H9 (cell line): ENCODE measurements around the gene KIAA0513. TPM values are rescaled to one million over a fixed set of nuclear protein-coding genes. Genes with fewer than 3 reads are reported as not detected.

Experiments used
- DNase-seq: peaks from one replicate; pipeline ENCODE4 v3.0.0-alpha.2; 2017
- H2AFZ ChIP-seq: one replicate; pipeline ENCODE4 v1.6.1; 2013; ENCODE audit warnings: mild to moderate bottlenecking, low read length, control low read depth, moderate library complexity
- H2AK5ac ChIP-seq: 2 replicates; pipeline ENCODE4 v1.6.1; 2013; ENCODE audit warnings: low read length, control low read depth, mixed read lengths; ENCODE audit not compliant: insufficient read length
- H2BK120ac ChIP-seq: one replicate; pipeline ENCODE4 v1.6.1; 2013; ENCODE audit warnings: low read depth, mild to moderate bottlenecking, low read length, control low read depth, inconsistent platforms; ENCODE audit not compliant: poor library complexity, severe bottlenecking
- H2BK12ac ChIP-seq: 2 replicates; pipeline ENCODE4 v1.6.1; 2013; ENCODE audit warnings: low read length, control low read depth, mixed read lengths, low read depth; ENCODE audit not compliant: insufficient read length
- H2BK15ac ChIP-seq: 2 replicates; pipeline ENCODE4 v1.6.1; 2013; ENCODE audit warnings: low read depth, low read length, control low read depth
- H2BK20ac ChIP-seq: one replicate; pipeline ENCODE4 v1.6.1; 2013; ENCODE audit warnings: low read depth, mild to moderate bottlenecking, low read length, control low read depth, inconsistent platforms; ENCODE audit not compliant: poor library complexity, severe bottlenecking
- H2BK5ac ChIP-seq: 2 replicates; pipeline ENCODE4 v1.6.1; 2013; ENCODE audit warnings: low read length, control low read depth, mixed read lengths; ENCODE audit not compliant: insufficient read length
- H3K14ac ChIP-seq: 2 replicates; pipeline ENCODE4 v1.6.1; 2013; ENCODE audit warnings: low read length, control low read depth; ENCODE audit not compliant: insufficient read depth
- H3K18ac ChIP-seq: 2 replicates; pipeline ENCODE4 v1.6.1; 2013; ENCODE audit warnings: low read depth, mild to moderate bottlenecking, mixed read lengths, low read length, control low read depth; ENCODE audit not compliant: insufficient read length
- H3K23ac ChIP-seq: 2 replicates; pipeline ENCODE4 v1.6.1; 2013; ENCODE audit warnings: low read length, control low read depth, mixed read lengths, low read depth; ENCODE audit not compliant: insufficient read length
- H3K23me2 ChIP-seq: 2 replicates; pipeline ENCODE4 v1.6.1; 2013; ENCODE audit warnings: low read depth, mild to moderate bottlenecking, mixed read lengths, low read length, control low read depth; ENCODE audit not compliant: insufficient read length, poor library complexity, severe bottlenecking
- H3K27ac ChIP-seq: 2 replicates; pipeline ENCODE4 v1.5.1; 2013; ENCODE audit warnings: low read length, control low read depth, mixed read lengths, low read depth; ENCODE audit not compliant: insufficient read length
- H3K27me3 ChIP-seq: 2 replicates; pipeline ENCODE4 v1.6.1; 2013; ENCODE audit warnings: low read length, control low read depth, inconsistent platforms; ENCODE audit not compliant: insufficient read depth
- H3K4ac ChIP-seq: 2 replicates; pipeline ENCODE4 v1.6.1; 2013; ENCODE audit warnings: low read depth, mild to moderate bottlenecking, control low read depth, inconsistent platforms, low read length, moderate library complexity
- H3K4me1 ChIP-seq: 2 replicates; pipeline ENCODE4 v1.6.1; 2013; ENCODE audit warnings: low read length, control low read depth, inconsistent platforms; ENCODE audit not compliant: insufficient read depth
- H3K4me2 ChIP-seq: 2 replicates; pipeline ENCODE4 v1.6.1; 2013; ENCODE audit warnings: low read length, control low read depth, mixed read lengths; ENCODE audit not compliant: insufficient read length, insufficient read depth
- H3K56ac ChIP-seq: 2 replicates; pipeline ENCODE4 v1.6.1; 2013; ENCODE audit warnings: low read depth, mild to moderate bottlenecking, mixed read lengths, low read length, control low read depth; ENCODE audit not compliant: insufficient read length
- H3K79me1 ChIP-seq: 2 replicates; pipeline ENCODE4 v1.6.1; 2013; ENCODE audit warnings: low read depth, mild to moderate bottlenecking, moderate library complexity, low read length, control low read depth, inconsistent platforms; ENCODE audit not compliant: insufficient read depth, poor library complexity, severe bottlenecking
- H3K79me2 ChIP-seq: 2 replicates; pipeline ENCODE4 v1.6.1; 2013; ENCODE audit warnings: low read length, control low read depth, inconsistent platforms; ENCODE audit not compliant: insufficient read depth
- H3K9ac ChIP-seq: 2 replicates; pipeline ENCODE4 v1.6.1; 2013; ENCODE audit warnings: low read length, control low read depth, mixed read lengths; ENCODE audit not compliant: insufficient read length; ENCODE audit errors: extremely low read depth
- H3K9me3 ChIP-seq: one replicate; pipeline ENCODE4 v1.6.1; 2013; ENCODE audit warnings: low read depth, low read length, inconsistent platforms; ENCODE audit not compliant: control insufficient read depth
- H3T11ph ChIP-seq: one replicate; pipeline ENCODE4 v1.6.1; 2013; ENCODE audit warnings: mild to moderate bottlenecking, low read length, control low read depth, inconsistent platforms
- H4K20me1 ChIP-seq: one replicate; pipeline ENCODE4 v1.6.1; 2013; ENCODE audit not compliant: control insufficient read depth, insufficient read length, insufficient read depth
- H4K5ac ChIP-seq: 2 replicates; pipeline ENCODE4 v1.6.1; 2013; ENCODE audit warnings: low read depth, mild to moderate bottlenecking, mixed read lengths, low read length, control low read depth; ENCODE audit not compliant: insufficient read length
- H4K8ac ChIP-seq: replicated peaks from 2 replicates; pipeline ENCODE4 v1.6.1; 2013; ENCODE audit warnings: low read length, control low read depth, mixed read lengths, low read depth; ENCODE audit not compliant: insufficient read length
- H4K91ac ChIP-seq: 2 replicates; pipeline ENCODE4 v1.6.1; 2013; ENCODE audit warnings: low read depth, mild to moderate bottlenecking, moderate library complexity, mixed read lengths, low read length, control low read depth; ENCODE audit not compliant: insufficient read length
- H3K27ac Mint-ChIP-seq, 3 experiments: 2 replicates in 2 of 3; 3 replicates in 1 of 3; pipeline ENCODE4 v1.8.0; 2020 to 2021; ENCODE audit warnings: mixed read lengths in 3 of 3, mild to moderate bottlenecking in 1 of 3, moderate library complexity in 1 of 3
- H3K27me3 Mint-ChIP-seq: 2 replicates; pipeline ENCODE4 v1.8.0; 2021; ENCODE audit warnings: low read depth, mild to moderate bottlenecking, moderate library complexity, mixed read lengths
- H3K36me3 Mint-ChIP-seq, 3 experiments: 2 replicates in 2 of 3; 3 replicates in 1 of 3; pipeline ENCODE4 v1.8.0; 2020 to 2021; ENCODE audit warnings: low read depth in 3 of 3, mixed read lengths in 3 of 3; ENCODE audit not compliant: insufficient read depth in 1 of 3
- H3K4me1 Mint-ChIP-seq, 2 experiments: 2 replicates each; pipeline ENCODE4 v1.8.0; 2020; ENCODE audit warnings: mixed read lengths in 2 of 2
- H3K4me3 Mint-ChIP-seq, 2 experiments: 2 replicates in 1 of 2; 3 replicates in 1 of 2; pipeline ENCODE4 v1.8.0; 2020 to 2021; ENCODE audit warnings: mild to moderate bottlenecking in 2 of 2, mixed read lengths in 2 of 2, moderate library complexity in 1 of 2
- H3K9me3 Mint-ChIP-seq, 2 experiments: 2 replicates in 1 of 2; 3 replicates in 1 of 2; pipeline ENCODE4 v1.8.0; 2020; ENCODE audit warnings: mild to moderate bottlenecking in 2 of 2, mixed read lengths in 2 of 2, moderate library complexity in 1 of 2
- CTCF ChIP-seq: fragments of 200-600 bp; sonication (generic); conservative IDR thresholded peaks from 3 replicates; pipeline ENCODE4 v1.8.0; 2021; ENCODE audit warnings: antibody characterized with exemption, mild to moderate bottlenecking
- WGBS: extraction: QIAGEN DNeasy Blood & Tissue Kit; methylation state at CpG from one replicate; pipeline ENCODE4 v1.1.7; 2013; ENCODE audit warnings: missing lambda C conversion rate, low lambda C conversion rate, mixed read lengths; ENCODE audit not compliant: insufficient read length; ENCODE audit errors: extremely low coverage; 5-methylcytosine and 5-hydroxymethylcytosine counted together
- total RNA-seq: library from RNA; stranded (reverse); gene quantifications from 2 replicates; pipeline ENCODE4 v1.2.1, GENCODE V29; 2021

Gene KIAA0513
- total RNA-seq, 1 experiment from 2014 or later = 4.7 TPM

DNA sequence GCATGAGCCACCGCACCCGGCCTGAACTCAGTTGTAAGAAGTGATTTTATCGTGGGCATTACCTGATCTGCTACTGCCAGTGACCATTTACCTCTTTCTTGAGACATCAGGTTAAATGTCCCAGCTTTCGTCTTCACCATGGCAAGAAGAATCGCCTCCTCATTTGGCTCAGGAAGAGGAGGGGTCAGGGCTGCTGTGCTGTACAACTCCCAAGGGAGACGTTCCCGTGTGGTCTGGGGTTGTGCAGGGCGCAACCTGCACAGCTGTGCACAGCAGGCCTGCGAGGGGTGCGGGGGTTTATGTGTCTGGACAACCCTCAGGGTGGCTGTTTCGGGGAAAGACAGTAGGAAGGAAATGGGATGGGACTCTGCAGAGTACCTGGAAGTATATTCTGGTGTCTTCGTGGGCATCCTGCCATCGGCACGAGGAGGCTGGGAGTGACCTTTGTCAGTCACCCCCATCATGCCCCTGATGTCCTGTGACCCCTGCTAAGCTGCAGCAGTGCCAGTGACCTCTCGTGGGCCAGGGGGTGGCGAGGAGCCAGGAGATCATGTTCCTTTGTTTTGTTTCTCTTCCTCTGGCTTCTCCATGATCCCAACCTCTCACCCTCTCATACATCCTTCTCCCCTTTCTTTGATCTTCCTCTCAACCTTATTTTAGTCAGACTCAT, 57.4 kb downstream of the KIAA0513 start:
- Histone ChIP-seq H3K27me3 (peaks cover 20% of the 10 kb centered on the region; the same call in 1 of the 2 replicates), H3K79me2 (no peaks in the 10 kb centered on the region), H3K4me1 (no peaks in the 10 kb centered on the region; the same call in 1 of the 2 replicates), H3K79me1 (no peaks in the 10 kb centered on the region), H4K20me1 (no peaks in the 10 kb centered on the region), H4K91ac (no peak overlapping the region), H3K9ac (no peak overlapping the region), H3K4me2 (no peak overlapping the region), H2BK20ac (no peak overlapping the region), H3K18ac (no peak overlapping the region), H3K23me2 (peaks cover 8% of the 10 kb centered on the region), H2BK5ac (no peak overlapping the region), H3T11ph (no peak overlapping the region), H3K14ac (no peak overlapping the region), H2BK15ac (no peak overlapping the region), H3K56ac (no peak overlapping the region), H3K9me3 (no peaks in the 10 kb centered on the region), H2AFZ (no peak overlapping the region), H3K4ac (no peak overlapping the region), H4K5ac (no peak overlapping the region), H2BK120ac (no peak overlapping the region), H2AK5ac (no peak overlapping the region), H3K27ac (no peak overlapping the region), H4K8ac (no peak overlapping the region), H2BK12ac (no peak overlapping the region), H3K23ac (no peak overlapping the region)
- Mint-ChIP-seq H3K9me3 (no peaks in the 10 kb centered on the region; a peak in 1 of 5 replicates), H3K27me3 (peaks cover 90% of the 10 kb centered on the region), H3K4me3 (no peak overlapping the region), H3K4me1 (peaks cover 37 to 53% of the 10 kb centered on the region in 2 experiments), H3K36me3 (no peaks in the 10 kb centered on the region; a peak in 1 of 7 replicates), H3K27ac (no peak overlapping the region)
- DNase-seq = no peak
- WGBS = no CpG with 5 or more reads among the region's 16 CpGs
- no peak for TF ChIP-seq CTCF
